Measurements from ENCODE around the gene ZNF804B.
A peak's percentile ranks its signal among the peaks of the same experiment; 100 is the strongest.

The ZNF804B gene

GRCh38 chr7:88942815-88943501 is 183.5 kb downstream of the ZNF804B start:
- no peak overlapping the region for H3K27ac ChIP-seq

GRCh38 chr7:88951826-88952225 is 192.3 kb downstream of the ZNF804B start:
- no peak overlapping the region for H3K4me3 ChIP-seq

More at GRCh38 chr7:88942815-88943501, 183.5 kb downstream of the ZNF804B start:
- no peak overlapping the region for H3K4me3 ChIP-seq

GRCh38 chr7:88964418-88964817 is 204.9 kb downstream of the ZNF804B start:
- Histone ChIP-seq H3K4me3 (no peak overlapping the region), H3K27ac (no peak overlapping the region)

More at GRCh38 chr7:88951826-88952225, 192.3 kb downstream of the ZNF804B start:
- H3K27ac ChIP-seq, result no peak overlapping the region

- Histone ChIP-seq H3K4me3 (no peak overlapping the region), H3K27ac (no peak overlapping the region)
These were observed 205.9 kb downstream of the ZNF804B start for GRCh38 chr7:88965371-88965770.

GRCh38 chr7:88967432-88967831 is 207.9 kb downstream of the ZNF804B start:
- no peak overlapping the region for H3K27ac ChIP-seq

GRCh38 chr7:88969167-88969566 is 209.7 kb downstream of the ZNF804B start:
- Histone ChIP-seq H3K4me3 (no peak overlapping the region), H3K27ac (no peak overlapping the region)

More at GRCh38 chr7:88967432-88967831, 207.9 kb downstream of the ZNF804B start:
- no peak overlapping the region for H3K4me3 ChIP-seq

- Histone ChIP-seq H3K4me3 (no peak overlapping the region), H3K27ac (no peak overlapping the region)
These were observed 225.8 kb downstream of the ZNF804B start for GRCh38 chr7:88985295-88985694.

GRCh38 chr7:89001306-89001705 is 241.8 kb downstream of the ZNF804B start:
- Histone ChIP-seq H3K27ac (no peak overlapping the region), H3K4me3 (no peak overlapping the region)

- H3K4me3 ChIP-seq, result peak overlapping the region in 3 of 7 experiments; percentile 2 to 28 (median 21)
- peak overlapping the region in 3 of 21 experiments; percentile 3 to 39 (median 5) for H3K27ac ChIP-seq
These were observed 243.8 kb downstream of the ZNF804B start for GRCh38 chr7:89002981-89003956.

- H3K27ac ChIP-seq, result no peak overlapping the region
- no peak overlapping the region for H3K4me3 ChIP-seq
These were observed 252.5 kb downstream of the ZNF804B start for GRCh38 chr7:89012016-89012415.

- no peak overlapping the region for H3K4me3 ChIP-seq
- H3K27ac ChIP-seq, result no peak overlapping the region
These were observed 258.2 kb downstream of the ZNF804B start for GRCh38 chr7:89017695-89018094.

- H3K27ac ChIP-seq, result no peak overlapping the region
- H3K4me3 ChIP-seq, result no peak overlapping the region
These were observed 262.2 kb downstream of the ZNF804B start for GRCh38 chr7:89021741-89022140.

- H3K27ac ChIP-seq, result no peak overlapping the region
These were observed 263.7 kb downstream of the ZNF804B start for GRCh38 chr7:89023206-89023605.

GRCh38 chr7:89023877-89024276 is 264.4 kb downstream of the ZNF804B start:
- H3K27ac ChIP-seq, result no peak overlapping the region
- no peak overlapping the region for H3K4me3 ChIP-seq

More at GRCh38 chr7:89023206-89023605, 263.7 kb downstream of the ZNF804B start:
- H3K4me3 ChIP-seq, result no peak overlapping the region

- H3K27ac ChIP-seq, result no peak overlapping the region
- H3K4me3 ChIP-seq, result no peak overlapping the region
These were observed 268.3 kb downstream of the ZNF804B start for GRCh38 chr7:89027781-89028180.

- H3K27ac ChIP-seq, result no peak overlapping the region
- no peak overlapping the region for H3K4me3 ChIP-seq
These were observed 268.8 kb downstream of the ZNF804B start for GRCh38 chr7:89028319-89028718.

GRCh38 chr7:89029864-89030263 is 270.4 kb downstream of the ZNF804B start:
- no peak overlapping the region for H3K4me3 ChIP-seq

GRCh38 chr7:89041240-89041639 is 281.7 kb downstream of the ZNF804B start:
- H3K4me3 ChIP-seq, result no peak overlapping the region
- no peak overlapping the region for H3K27ac ChIP-seq

More at GRCh38 chr7:89029864-89030263, 270.4 kb downstream of the ZNF804B start:
- no peak overlapping the region for H3K27ac ChIP-seq

GRCh38 chr7:89042940-89043339 is 283.4 kb downstream of the ZNF804B start:
- Histone ChIP-seq H3K4me3 (no peak overlapping the region), H3K27ac (no peak overlapping the region)

GRCh38 chr7:89049043-89049442 is 289.5 kb downstream of the ZNF804B start:
- H3K27ac ChIP-seq, result no peak overlapping the region
- H3K4me3 ChIP-seq, result no peak overlapping the region

GRCh38 chr7:89053130-89053529 is 293.6 kb downstream of the ZNF804B start:
- Histone ChIP-seq H3K4me3 (no peak overlapping the region), H3K27ac (no peak overlapping the region)
